Fibroblast of skin of back (primary cell): ENCODE measurements around the gene LRRFIP1.
A peak's percentile ranks its signal among the peaks of the same experiment; 100 is the strongest.

Experiments
- DNase-seq: peaks from one replicate; pipeline ENCODE4 v3.0.0-alpha.2; 2013

Gene LRRFIP1

DNA sequence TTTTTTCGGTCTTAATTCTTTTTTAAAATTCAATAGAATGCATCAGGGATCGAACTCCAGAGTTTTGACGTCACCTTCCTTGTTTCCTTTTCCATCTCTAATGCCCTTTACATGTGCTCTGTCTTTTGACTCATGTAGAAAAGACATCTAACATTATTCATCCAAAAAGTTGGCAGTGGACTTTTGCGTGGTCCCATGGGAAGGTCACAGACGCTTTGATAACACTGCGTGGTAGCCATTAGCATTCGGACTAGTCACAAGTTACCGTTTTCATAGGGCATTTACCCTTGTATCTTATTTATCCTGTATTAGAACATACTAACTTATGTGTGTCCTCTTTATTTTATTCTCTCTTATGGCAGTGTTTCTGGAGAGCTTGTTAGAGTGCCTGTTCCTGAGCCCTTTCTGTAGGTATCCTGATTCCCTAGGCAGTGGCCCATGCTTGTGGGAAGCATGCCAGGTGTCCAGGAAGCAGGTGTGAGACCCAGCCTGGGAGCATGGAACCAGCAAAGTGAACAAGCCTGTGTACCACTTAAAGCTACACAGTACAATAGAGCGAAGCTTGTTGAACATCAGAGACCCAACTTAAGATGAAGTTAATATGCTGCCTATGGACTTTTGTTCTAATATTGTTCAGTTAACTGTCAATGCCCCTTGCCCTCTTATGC is 97.6 kb downstream of the LRRFIP1 start:
- no peak for DNase-seq

DNA sequence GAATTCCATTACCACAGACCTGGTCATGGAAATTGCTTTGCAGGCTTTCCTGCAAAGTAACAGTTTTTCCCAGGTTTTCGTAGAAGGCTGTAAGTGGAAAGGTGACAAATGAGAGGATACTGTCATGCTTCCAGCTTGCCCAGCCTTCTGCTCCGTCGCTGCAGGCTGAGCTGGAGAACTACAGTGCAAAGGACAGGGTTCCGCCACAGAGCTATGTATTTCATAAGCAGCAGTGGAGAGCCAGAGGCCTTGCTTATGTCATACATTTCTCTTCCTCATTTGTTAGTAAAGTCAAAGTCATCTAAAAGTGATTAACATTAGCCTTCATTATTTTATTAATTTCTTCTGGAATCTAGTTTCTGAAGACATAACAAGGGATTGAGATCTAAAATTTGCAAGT is 98.3 kb downstream of the LRRFIP1 start:
- DNase-seq = no peak

DNA sequence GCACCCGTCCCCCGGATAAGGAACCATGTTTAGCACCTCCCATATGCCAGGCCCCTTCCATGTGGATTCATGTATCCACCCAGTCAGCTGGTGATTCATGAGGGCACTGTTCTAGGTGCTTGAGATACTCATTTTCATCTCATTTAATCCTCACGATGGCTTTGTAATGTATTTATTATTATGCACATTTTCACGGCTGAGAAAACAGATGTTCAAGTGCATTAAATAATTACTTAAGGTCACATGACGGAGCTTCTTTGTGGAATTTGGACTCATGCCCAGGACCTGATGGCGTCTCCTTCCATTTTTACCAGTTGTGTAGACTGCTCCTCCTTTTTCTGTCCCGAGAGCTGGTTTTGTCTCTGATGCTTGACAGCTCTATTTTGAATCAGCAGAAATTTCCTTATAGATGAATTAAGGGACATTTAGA is 99.0 kb downstream of the LRRFIP1 start:
- peak; percentile 85 for DNase-seq

DNA sequence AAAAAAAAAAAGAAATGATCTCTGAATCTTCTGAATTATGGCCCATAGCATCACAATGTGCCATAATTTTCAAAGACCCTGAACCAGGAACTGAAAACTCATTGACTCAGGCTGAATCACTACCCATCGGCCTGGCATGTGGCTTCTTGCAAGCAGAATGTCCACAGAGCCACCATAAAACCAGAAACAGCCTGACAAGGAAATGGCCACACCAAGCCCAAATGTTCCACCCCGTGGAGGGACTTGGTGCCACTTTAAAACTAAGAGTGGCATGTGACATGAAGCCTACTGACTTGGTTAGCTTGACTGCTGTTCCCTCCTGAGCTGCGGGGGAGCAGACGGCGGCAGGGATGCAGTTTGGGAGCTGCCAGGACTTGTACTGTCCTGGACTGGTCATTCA is 100.0 kb downstream of the LRRFIP1 start:
- peak; percentile 47 for DNase-seq

DNA sequence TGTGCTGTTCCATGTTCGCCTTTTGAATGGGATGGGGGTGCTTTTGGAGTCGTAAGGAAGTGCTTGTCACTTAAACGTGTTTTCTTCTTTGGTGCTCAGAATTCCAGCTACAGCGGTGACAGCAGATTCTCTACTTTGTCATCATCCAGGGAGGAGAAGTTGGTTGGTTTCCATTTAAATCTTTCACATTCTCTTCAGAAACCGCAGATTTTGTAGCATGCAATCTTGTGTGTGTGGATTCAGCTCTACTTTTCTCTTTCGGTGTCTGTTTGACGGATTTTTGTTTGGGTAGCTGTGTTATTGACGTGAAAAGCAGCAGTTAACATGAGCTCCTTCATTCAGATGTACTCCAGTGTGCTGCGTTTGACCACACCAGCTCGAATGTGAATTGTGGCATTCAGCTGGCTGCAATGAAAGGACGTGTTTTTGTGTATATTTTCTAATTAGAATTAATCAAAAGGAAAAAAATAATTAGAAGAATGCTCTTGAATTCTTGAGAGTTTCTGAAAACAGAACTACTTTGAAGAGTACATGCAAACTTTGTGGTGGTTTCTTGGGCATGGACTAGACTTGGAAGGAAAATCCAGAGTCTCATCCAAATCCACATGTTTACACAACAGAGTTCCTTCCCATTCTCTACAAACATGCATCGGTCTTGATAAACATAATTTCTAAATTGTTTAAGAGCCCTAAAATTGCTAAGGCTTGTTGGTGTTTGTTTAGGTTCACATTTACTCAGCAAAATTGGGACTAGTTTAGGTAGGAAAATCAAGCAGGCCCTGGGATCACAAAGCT is 102.5 kb downstream of the LRRFIP1 start:
- peak; percentile 36 for DNase-seq

DNA sequence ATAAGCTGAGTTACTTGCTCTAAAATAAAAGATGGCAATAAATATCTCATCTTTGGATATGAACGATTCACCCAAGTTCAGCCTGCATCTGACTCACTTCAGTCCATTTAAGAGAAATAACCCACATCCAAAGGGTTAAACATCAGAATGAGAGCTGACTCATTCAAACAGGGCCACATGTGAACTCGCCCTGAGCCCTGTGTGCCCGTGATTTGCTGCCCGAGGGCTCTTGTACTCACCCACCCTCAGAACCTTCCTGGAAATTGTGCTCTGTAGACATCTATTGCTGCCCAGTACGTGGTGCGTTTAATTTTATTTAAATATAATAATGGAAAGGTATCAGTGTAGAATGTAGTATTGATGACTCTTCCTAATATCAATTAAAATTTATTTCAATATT is 104.3 kb downstream of the LRRFIP1 start:
- DNase-seq = peak; percentile 86

DNA sequence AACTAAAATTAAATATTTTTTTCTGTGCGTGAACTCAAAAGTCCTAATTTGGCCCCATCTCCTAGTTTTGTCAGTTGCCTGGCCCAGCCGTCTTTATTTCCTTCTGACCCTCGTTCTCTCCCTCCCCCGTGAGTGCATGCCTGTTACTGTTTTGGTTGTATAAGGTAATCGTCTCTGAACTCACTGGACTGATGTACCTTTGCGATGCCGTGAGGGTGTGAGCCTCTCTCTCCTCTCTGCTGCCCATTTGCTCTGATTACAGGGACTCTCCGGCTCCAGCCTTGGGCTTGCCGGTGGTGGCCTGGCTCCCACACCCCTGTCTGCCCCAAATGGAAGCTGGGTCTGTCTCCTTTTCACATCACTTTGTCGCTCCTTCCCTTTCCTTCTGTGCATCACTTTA is 104.7 kb downstream of the LRRFIP1 start:
- DNase-seq = no peak

DNA sequence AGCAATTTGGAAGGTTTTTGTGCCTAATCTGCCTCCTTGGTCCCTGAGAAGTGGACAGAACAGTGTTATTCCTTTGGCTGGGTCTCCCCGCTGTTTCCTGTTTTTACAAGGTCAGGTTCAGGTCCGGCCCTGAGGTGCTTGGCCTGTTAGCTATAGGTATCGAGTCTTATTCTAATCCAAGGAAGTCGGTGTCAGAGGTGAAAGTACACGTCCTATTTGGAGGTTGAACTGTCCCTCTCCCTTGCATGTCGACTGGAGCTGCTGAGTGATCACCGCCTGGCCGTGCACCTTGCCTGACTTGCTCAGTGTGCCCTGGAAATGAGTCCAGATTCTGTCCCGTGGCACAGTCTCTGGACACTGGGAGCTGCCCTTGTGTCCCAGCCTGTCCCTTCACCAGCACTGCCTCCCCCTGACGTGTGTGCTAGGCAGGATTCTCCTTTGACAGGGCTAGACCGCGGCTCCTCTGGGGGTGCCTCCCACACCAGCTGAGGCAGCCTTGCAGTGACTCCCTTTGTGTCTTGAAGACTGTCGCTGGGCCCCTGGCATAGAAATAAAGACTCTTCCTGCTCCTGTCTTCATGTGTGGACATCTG is 105.5 kb downstream of the LRRFIP1 start:
- DNase-seq = peak; percentile 38

DNA sequence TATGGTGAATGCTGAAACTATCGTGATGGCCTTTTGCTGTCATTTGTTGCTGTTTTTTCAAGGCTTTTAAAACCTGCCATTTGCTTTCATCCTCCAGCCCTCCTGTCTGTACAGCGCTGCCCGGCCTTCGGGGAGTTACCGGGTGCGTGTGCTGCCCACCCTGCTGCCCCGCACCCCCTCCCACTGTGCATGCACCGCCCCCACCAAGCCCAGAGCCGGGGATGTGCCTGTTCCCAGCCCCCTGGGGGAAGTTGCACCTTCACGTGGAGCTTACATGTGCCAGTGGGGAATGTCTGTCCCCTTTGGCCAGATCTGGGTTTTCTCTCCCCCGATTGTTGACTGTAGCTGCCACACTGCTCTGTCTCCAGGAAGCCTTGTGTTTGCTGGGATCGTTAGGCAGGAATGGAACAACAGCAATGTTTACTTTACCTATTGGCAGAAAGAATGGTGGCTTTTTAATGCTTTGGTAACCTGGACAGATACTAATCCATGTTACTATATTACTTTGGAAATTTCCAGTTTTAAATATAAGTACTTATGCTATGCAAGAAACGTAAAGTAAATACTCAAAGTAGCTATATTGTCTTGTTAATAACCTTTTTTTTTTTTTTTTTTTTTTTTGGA is 106.4 kb downstream of the LRRFIP1 start:
- no peak for DNase-seq

DNA sequence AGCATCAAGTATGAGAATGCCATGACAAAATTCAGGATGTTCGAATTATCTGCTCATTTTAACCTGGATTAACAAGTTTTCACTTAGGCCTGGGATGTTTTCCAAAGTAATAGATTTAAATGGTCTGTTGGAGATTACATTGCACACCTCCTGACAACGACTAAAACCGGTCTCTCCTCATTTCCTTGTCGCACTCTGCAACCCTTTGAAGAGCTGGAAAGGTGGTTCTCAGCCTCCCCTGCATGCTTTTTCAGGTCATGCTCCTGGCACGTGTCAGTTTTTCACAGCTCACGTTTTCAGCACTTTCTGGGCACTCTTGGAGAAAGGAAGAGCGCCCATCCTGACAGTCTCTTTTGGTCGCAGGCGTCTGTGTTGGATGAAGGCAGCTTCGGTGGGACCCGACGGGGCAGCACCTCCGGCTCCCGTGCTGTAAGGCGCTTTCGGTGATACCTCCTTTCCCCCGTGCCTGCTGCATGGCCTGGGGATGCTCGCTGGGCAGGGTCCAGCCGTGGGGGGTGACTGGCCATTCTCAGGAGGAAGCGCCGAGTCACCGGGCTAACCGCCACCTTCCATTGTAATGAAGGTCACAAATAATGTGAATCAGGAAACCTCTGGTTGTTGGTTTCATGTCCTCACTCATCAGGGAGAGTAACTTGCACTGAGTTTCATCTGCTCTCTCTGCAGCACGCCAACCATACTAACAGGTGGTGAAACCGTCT is 107.7 kb downstream of the LRRFIP1 start:
- DNase-seq = no peak

DNA sequence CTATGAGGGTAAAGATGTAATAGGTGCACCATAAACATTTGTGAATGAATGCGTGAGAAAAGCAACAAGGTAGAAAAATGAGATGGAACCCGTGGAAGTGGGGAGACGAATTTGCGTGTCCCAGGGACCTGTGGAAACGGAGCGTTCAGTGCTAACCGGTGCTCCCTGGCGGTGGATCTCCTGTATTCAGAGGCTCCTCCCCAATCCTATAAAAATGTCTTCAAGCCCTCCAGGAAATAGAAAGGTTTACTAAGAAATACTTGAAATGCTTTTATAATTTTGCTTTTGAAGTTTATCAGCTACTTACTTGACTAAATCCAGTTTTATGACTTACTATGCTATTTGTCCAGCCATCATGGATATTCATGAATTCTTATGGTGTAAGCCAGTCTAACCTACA is 108.4 kb downstream of the LRRFIP1 start:
- no peak for DNase-seq

DNA sequence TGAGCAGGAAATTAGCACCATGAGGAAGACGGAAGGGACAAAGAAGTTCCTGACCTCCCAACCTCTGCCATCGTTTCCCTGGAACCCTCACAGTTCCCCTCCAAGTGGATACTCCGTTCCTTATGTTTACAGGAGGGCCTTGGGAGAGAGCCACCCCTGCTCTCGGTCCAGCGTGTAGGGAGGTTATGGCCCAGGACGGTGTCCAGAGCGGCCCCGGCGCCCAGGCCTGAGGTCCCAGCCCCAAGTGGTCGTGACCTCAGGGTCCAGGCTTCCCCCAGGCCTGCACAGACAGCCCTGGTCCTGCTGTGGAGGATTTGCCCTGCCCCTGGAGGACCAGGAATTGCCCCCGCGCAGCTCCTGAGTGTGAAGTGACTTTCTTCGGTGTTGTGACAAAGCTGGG is 109.4 kb downstream of the LRRFIP1 start:
- DNase-seq = no peak

DNA sequence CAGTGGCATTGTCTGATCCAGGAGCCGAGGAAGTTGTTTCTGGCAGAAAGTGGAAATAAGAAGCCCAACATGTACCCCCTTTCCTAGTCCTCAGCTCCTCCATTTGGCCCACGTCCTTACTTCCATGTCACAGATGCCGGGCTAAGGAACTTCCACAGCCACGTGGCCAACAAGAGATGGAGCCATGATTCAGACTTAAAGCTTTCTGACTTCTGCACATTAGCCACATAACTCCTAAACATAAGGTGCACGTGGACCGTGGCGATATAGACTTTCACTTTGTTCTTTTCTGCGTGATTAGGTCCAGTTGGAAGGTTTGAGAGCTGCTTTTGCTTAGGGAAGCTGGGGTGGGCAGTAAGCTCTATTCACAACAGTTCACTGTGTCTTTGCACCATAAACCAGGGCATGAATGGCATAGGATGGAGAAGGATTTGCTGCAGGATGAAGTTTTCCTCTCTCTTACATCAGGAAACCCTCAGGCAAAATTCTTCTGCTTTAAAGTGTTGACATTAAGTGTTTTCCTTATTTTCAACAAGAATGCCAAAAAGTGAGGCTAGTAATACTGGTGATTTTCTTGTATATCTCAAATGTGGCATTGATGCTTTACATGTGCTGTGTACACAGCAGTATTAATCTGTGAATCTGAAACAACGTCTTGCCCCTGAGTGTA is 109.9 kb downstream of the LRRFIP1 start:
- no peak for DNase-seq

DNA sequence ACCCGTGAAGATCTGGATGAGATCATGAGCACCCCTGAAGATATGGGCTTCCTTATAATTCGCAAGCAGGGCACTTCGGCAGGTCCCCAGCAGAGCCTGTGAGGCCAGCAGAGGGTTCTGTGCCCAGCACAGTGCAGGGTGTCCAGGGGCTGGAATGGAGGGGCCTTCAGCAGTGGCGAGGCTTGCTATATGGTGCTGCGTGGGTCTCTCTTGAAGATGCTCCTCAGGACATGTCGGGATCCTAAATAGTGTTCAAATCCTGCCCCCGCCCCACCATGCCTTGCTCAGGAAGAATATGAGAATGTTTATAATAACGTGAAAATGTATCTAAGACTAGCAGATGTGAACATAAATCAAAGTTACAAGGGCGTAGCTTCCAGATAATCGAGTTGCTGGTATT is 110.9 kb downstream of the LRRFIP1 start:
- DNase-seq = no peak

DNA sequence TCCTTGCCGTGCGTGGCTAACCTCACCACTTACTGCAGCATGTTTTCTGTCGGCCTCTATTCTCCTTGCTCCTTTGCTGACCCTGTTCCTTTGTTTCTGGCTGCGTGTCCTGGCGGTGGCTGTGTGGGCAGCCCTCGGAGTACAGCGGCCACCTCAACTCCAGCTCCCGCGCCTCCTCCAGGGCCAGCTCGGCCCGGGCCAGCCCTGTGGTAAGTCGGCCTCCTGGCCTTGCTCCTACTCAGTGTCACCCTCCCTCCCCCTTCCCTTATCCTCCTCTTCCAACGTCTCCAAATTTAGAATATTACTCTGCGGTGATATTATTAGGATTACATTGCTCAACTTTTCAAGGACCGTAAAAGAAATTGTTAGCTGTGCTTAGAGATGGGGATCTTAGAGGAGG is 111.7 kb downstream of the LRRFIP1 start:
- no peak for DNase-seq

DNA sequence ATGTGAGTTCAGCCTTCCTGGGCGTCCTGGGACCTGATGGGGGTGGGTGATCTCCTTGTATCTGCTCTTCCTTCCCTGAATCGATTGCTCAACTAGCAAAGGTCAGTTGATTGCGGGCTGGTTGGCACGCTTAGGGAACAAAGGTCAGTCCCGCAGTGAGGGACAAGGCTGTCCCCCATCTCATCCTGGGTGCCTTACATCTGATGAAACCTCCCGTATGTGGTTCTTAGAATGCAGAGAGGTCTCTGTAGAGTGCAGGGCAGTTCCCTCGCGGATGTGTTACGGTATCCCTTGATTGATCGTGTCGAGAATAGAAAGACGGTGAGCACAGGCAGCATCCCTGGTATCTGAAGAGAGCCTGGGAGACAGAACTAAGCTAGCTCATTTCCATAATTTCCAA is 114.8 kb downstream of the LRRFIP1 start:
- no peak for DNase-seq

DNA sequence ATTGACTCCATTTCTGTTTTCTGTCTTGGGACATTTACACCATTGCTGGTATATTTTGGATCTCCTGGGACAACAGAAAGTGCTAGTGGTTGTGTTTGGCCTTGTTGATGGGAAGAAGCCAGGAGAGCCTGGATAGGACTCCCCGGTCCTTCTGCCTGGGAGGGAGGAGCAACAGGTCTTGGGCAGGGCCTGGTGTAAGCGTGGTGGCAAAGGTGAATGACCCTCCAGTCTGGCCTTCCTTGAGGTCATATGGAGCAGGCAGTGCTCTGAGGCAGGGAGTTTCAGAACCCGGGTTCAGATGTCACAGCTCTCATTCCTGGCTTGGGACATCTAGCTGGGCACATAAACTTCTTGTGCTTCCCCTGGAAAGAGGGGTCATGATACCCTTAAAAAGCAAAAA is 115.2 kb downstream of the LRRFIP1 start:
- no peak for DNase-seq

DNA sequence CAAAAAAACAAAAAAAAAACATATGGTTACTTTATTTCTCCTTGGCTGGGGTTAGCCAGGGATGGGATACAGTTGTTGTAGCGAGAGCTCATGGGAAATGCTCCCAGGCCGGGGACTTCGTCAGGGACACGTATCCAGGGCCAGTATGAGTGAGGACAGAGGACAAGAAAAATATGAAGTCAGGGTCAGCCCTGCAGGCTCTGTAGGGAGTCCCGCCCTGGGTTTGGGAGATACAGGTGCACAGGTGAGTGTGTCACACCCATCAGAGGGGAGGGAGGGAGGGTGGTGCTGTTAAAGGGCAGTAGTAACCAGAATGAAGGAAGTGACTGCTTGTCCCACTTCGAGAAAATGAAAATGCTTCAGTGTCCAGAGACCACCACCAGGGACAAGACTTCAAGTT is 115.6 kb downstream of the LRRFIP1 start:
- no peak for DNase-seq

DNA sequence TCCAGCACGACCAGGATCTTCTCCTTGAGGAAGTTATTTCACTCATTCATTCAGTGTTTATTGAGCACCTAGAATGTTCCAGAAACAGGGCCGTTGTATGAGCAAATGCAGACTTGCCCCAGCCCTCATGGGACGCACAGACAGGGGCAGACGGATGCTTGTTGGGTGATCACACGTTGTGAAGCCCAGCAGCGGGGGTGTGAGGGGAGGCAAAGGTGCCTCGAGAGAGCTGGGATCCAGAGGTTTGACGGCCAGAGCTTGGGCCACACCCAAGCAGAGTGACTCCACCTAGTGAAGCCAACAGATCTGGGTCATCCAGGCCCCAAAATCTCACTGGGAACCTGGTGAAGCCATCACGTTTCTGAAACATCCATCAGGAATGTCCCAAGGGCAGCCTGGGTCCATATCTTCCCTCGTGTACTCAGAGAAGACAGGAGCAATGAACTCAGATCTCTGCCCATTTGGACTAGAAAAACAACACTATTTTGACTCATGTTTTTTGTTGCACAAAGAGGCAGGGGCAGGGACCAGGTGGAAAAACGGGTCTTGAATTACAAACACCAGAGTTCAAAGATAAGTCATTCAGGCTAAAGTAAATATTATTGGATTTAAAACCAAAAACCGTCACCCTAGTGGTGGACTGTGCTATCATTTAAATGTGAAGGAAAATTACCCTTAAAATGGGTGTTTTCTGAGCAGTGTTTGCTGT is 116.3 kb downstream of the LRRFIP1 start:
- DNase-seq = peak; percentile 59

DNA sequence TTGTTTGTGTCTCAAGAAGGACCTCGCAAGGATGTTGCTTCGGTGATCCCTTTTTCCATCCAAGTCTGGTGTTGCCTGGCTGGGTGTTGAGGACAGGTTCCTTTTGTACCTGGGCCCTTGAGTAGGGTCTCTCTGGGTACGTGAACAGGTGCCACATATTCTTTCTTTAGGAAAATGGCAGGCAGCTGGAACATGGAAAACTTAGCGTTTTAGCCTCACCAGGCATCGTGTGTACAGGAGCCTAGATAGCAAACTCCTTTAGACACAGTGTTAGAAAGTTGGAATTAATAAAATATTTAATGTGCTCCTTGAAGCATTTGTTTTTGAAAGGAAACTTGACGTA is 116.9 kb downstream of the LRRFIP1 start:
- DNase-seq = no peak

DNA sequence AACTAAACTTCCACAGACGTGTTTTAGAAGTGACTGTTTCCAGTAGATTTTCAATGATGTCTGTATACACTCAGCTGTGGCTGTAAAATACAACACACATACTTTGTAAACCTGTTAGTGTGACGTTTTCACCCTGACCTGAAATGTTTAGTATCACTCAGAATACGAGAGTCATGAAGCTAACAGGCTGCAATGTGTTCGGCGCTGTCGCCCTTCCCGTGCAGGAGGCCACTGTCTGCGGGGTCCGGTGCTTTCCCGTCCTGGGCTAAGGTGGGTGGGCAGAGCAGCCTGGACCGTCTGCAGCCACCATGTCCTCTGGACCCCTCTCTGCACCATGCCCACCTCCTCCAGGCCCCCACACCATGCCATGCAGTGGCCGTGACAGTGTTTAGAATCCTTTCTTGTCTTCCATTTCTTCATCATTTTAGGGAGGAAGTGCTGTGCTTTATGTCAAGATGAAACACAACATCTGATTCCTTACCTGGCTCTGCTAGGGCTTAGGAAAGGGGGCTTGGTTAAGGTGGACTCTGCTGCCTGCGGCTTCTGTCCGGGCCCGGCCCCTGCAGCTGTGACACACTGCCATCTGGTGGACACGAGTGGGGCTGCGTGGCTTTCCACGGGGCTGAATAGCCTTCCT is 117.3 kb downstream of the LRRFIP1 start:
- DNase-seq = peak; percentile 44
